NCI-H2196 (cell line): Measurements from ENCODE around the gene MYCT1.
"Not testable (repeated sequence)": the region's sequence is repeated elsewhere in the genome, so short reads cannot be mapped to it uniquely, and the experiment has no call there.

ENCODE experiments used
- DNase-seq: peaks from one replicate; lab custom pipeline; 2025; ENCODE audit not compliant: unreplicated experiment; lab: John Stamatoyannopoulos, UW

The MYCT1 gene

GRCh38 chr6:152697634-152698033 is at the start of gene MYCT1:
Gene MYCT1 (plus strand): TSS chr6:152697897. CDS start chr6:152697903, 6 bp downstream.
- no peak for DNase-seq

GRCh38 chr6:152648105-152648504 is 49.6 kb upstream of the MYCT1 start:
- DNase-seq = no peak

GRCh38 chr6:152651986-152652385 is 45.7 kb upstream of the MYCT1 start:
- no peak for DNase-seq

GRCh38 chr6:152661776-152662175 is 35.9 kb upstream of the MYCT1 start:
- no peak for DNase-seq

GRCh38 chr6:152669895-152670294 is 27.8 kb upstream of the MYCT1 start:
- peak; percentile 12 for DNase-seq

GRCh38 chr6:152671171-152671570 is 26.5 kb upstream of the MYCT1 start:
- DNase-seq = no peak

GRCh38 chr6:152673236-152673635 is 24.5 kb upstream of the MYCT1 start:
- DNase-seq = no peak

- DNase-seq = no peak
Measured at GRCh38 chr6:152680151-152680550, 17.5 kb upstream of the MYCT1 start.

GRCh38 chr6:152680879-152681517 is 16.7 kb upstream of the MYCT1 start:
- DNase-seq = no peak

- DNase-seq = no peak
Measured at GRCh38 chr6:152682141-152682540, 15.6 kb upstream of the MYCT1 start.

- DNase-seq = not testable (repeated sequence)
Measured at GRCh38 chr6:152682935-152683334, 14.8 kb upstream of the MYCT1 start.

GRCh38 chr6:152685819-152686218 is 11.9 kb upstream of the MYCT1 start:
- no peak for DNase-seq

- no peak for DNase-seq
Measured at GRCh38 chr6:152695372-152696045, 2.2 kb upstream of the MYCT1 start.

GRCh38 chr6:152696522-152696921 is 1.2 kb upstream of the MYCT1 start:
- no peak for DNase-seq

- no peak for DNase-seq
Measured at GRCh38 chr6:152698692-152699091, 995 bp downstream of the MYCT1 start.

GRCh38 chr6:152700427-152700826 is 2.7 kb downstream of the MYCT1 start:
- DNase-seq = no peak

GRCh38 chr6:152701081-152701862 is 3.6 kb downstream of the MYCT1 start:
- no peak for DNase-seq

- DNase-seq = no peak
Measured at GRCh38 chr6:152701863-152702401, 4.2 kb downstream of the MYCT1 start.

GRCh38 chr6:152703750-152704149 is 6.1 kb downstream of the MYCT1 start:
- not testable (repeated sequence) for DNase-seq

GRCh38 chr6:152705327-152705726 is 7.6 kb downstream of the MYCT1 start:
- no peak for DNase-seq

GRCh38 chr6:152716322-152716721 is 18.6 kb downstream of the MYCT1 start:
- DNase-seq = no peak

GRCh38 chr6:152720974-152721373 is 23.3 kb downstream of the MYCT1 start:
- no peak for DNase-seq
